ENCODE measurements around the gene CFAP58.

DNA sequence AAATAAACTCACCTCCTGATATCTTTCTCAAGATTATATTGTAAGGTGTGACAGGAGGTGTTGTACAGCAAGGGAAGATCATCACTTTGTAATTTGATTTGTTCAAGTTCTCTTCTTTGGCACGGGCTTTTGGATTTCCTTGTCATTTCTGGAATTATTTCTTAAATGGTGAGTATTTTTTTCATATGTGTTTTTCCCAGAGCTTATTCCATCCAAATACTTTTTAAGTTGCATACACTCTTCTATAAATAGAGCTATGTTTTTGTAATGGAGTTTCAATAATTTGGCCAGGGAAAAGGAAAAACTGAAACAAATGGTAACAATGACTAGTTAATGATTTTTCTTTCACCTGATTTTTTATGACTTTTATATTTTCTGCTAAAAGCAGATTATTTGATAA, 92.5 kb downstream of the CFAP58 start:
- TF ChIP-seq POLR2AphosphoS5 (IDR thresholded peaks at IDR 0.05) (no peak), POLR2A (IDR thresholded peaks at IDR 0.05; ENCODE audit: low read depth) (no peak)
- TF ChIP-seq, protein P1, sequence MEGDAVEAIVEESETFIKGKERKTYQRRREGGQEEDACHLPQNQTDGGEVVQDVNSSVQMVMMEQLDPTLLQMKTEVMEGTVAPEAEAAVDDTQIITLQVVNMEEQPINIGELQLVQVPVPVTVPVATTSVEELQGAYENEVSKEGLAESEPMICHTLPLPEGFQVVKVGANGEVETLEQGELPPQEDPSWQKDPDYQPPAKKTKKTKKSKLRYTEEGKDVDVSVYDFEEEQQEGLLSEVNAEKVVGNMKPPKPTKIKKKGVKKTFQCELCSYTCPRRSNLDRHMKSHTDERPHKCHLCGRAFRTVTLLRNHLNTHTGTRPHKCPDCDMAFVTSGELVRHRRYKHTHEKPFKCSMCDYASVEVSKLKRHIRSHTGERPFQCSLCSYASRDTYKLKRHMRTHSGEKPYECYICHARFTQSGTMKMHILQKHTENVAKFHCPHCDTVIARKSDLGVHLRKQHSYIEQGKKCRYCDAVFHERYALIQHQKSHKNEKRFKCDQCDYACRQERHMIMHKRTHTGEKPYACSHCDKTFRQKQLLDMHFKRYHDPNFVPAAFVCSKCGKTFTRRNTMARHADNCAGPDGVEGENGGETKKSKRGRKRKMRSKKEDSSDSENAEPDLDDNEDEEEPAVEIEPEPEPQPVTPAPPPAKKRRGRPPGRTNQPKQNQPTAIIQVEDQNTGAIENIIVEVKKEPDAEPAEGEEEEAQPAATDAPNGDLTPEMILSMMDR (IDR thresholded peaks at IDR 0.05): no peak
